ENCODE data around the gene KIF6.

Gene KIF6

DNA sequence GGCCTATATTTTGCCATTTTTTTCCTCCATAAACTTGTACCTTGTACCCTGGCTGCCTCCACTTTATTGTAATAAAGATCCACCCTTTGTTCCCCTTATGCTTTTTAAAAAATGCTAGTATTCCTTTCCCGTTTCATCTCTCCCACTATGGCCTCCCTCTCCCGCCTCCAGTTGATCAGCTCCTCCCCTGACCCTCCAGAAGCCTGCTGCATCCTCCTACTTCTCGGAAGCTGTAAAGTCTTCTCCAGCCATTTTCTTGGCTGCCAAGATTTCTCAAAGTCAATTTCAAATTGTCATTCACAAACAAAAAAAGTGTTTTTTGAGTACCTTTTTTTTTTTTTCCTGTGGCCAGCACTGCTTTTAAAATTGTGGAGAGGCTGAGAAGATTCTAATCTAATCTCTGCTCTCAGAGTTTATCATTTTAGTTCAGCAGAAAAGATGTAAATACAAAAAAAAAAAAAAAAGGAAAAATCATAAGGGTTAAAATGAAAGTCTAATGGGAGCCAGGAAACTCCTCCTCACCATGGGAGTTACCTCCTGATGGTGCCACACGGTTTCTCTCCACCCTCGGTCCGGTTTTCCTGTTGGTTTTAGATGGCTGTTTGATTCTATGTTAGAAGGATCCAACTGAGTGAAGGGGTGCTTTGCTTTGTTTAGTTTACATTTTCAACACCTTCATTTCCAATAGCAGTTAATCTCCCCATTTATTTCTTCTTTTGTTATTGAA lies 299.7 kb downstream of the KIF6 start (continued):
- TF ChIP-seq, protein P1, sequence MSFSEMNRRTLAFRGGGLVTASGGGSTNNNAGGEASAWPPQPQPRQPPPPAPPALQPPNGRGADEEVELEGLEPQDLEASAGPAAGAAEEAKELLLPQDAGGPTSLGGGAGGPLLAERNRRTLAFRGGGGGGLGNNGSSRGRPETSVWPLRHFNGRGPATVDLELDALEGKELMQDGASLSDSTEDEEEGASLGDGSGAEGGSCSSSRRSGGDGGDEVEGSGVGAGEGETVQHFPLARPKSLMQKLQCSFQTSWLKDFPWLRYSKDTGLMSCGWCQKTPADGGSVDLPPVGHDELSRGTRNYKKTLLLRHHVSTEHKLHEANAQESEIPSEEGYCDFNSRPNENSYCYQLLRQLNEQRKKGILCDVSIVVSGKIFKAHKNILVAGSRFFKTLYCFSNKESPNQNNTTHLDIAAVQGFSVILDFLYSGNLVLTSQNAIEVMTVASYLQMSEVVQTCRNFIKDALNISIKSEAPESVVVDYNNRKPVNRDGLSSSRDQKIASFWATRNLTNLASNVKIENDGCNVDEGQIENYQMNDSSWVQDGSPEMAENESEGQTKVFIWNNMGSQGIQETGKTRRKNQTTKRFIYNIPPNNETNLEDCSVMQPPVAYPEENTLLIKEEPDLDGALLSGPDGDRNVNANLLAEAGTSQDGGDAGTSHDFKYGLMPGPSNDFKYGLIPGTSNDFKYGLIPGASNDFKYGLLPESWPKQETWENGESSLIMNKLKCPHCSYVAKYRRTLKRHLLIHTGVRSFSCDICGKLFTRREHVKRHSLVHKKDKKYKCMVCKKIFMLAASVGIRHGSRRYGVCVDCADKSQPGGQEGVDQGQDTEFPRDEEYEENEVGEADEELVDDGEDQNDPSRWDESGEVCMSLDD (tag by site-specific recombination; IDR thresholded peaks at IDR 0.05), result no peak
- TF ChIP-seq ZNF169 (tag by site-specific recombination; IDR thresholded peaks at IDR 0.05), result no peak
- TF ChIP-seq ZFP41 (tag by site-specific recombination; IDR thresholded peaks at IDR 0.05; ENCODE audit: borderline replicate concordance), result no peak
- no peak for TF ChIP-seq ZNF510 (tag by site-specific recombination; IDR thresholded peaks at IDR 0.05; ENCODE audit: insufficient replicate concordance)

- Histone ChIP-seq H3K27ac (ENCODE audit: extremely low read depth, low read depth, low read length) (no peak overlapping the region), H3K36me3 (ENCODE audit: control insufficient read depth in 2 of 2, insufficient read depth in 1 of 2, low read length in 2 of 2) (no peaks in the 10 kb centered on the region), H3K4me3 (ENCODE audit: low read depth, low read length) (no peak overlapping the region), H3K4me1 (ENCODE audit: control insufficient read depth, insufficient read depth, low read length) (no peaks in the 10 kb centered on the region), H3K9me3 (ENCODE audit: control insufficient read depth, insufficient read depth, low read depth, low read length) (no peaks in the 10 kb centered on the region)
- ChIA-PET POLR2A (no interaction called here), CTCF (interaction anchor here (0.6 to 0.7 kb wide), 2 partner anchors 40 to 1603 kb away, joined by 3 read pairs; no protein-coding TSS in a partner anchor)
- TF ChIP-seq ZFP37 (tag by site-specific recombination; IDR thresholded peaks at IDR 0.05) (no peak), ZFP3 (tag by site-specific recombination; IDR thresholded peaks at IDR 0.05; ENCODE audit: low read depth) (no peak), ZNF366 (tag by site-specific recombination; conservative IDR thresholded peaks at IDR 0.05) (no peak), PRDM1 (tag by site-specific recombination; IDR thresholded peaks at IDR 0.05) (no peak), ZNF670 (tag by site-specific recombination; IDR thresholded peaks at IDR 0.05; ENCODE audit: low read depth) (no peak)
Observed at GRCh38 chr6:39424831-39425230, 300.4 kb downstream of the KIF6 start.

- ChIA-PET CTCF (no interaction called here), POLR2A (no interaction called here)
- TF ChIP-seq ZNF155 (tag by site-specific recombination; IDR thresholded peaks at IDR 0.05) (no peak), SP3 (tag by site-specific recombination; IDR thresholded peaks at IDR 0.05) (no peak), ZNF169 (tag by site-specific recombination; IDR thresholded peaks at IDR 0.05) (no peak), ZSCAN30 (tag by site-specific recombination; IDR thresholded peaks at IDR 0.05) (no peak), ZNF830 (tag by site-specific recombination; IDR thresholded peaks at IDR 0.05; ENCODE audit: low read depth) (no peak), ZNF747 (tag by site-specific recombination; IDR thresholded peaks at IDR 0.05) (no peak)
- TF ChIP-seq, protein P2, sequence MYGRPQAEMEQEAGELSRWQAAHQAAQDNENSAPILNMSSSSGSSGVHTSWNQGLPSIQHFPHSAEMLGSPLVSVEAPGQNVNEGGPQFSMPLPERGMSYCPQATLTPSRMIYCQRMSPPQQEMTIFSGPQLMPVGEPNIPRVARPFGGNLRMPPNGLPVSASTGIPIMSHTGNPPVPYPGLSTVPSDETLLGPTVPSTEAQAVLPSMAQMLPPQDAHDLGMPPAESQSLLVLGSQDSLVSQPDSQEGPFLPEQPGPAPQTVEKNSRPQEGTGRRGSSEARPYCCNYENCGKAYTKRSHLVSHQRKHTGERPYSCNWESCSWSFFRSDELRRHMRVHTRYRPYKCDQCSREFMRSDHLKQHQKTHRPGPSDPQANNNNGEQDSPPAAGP (tag by site-specific recombination; IDR thresholded peaks at IDR 0.05), result no peak
- no peaks in the 10 kb centered on the region for H3K9me3 ChIP-seq (ENCODE audit: control insufficient read depth, insufficient read depth, low read depth, low read length)
- H3K4me1 ChIP-seq (ENCODE audit: control insufficient read depth, insufficient read depth, low read length), result no peaks in the 10 kb centered on the region
- H3K36me3 ChIP-seq (ENCODE audit: control insufficient read depth in 2 of 2, insufficient read depth in 1 of 2, low read length in 2 of 2), result no peaks in the 10 kb centered on the region
- H3K27ac ChIP-seq (ENCODE audit: extremely low read depth, low read depth, low read length), result no peak overlapping the region
- no peak overlapping the region for H3K4me3 ChIP-seq (ENCODE audit: low read depth, low read length)
Observed at GRCh38 chr6:39422238-39422637, 303.0 kb downstream of the KIF6 start.
